OCI-LY3 (cell line): Measurements from ENCODE around the gene SGSM2.

Source experiments
- CTCF ChIP-seq: fragments of 200-600, 300-600 bp; sonication (generic); IDR thresholded peaks from 2 replicates; pipeline ENCODE4 v1.5.1; 2014; ENCODE audit warnings: antibody characterized with exemption, low read length, low read depth
- EZH2phosphoT487 ChIP-seq: fragments of 200-600 bp; shearing (Covaris generic); IDR thresholded peaks from 2 replicates; pipeline ENCODE4 v1.6.1; 2018; ENCODE audit warnings: antibody characterized with exemption, mixed run types, low read depth

GRCh38 chr17:2347805-2348685 is 10.7 kb downstream of the SGSM2 start:
- TF ChIP-seq CTCF (no peak), EZH2phosphoT487 (no peak)
